ENCODE data around the gene FBN1.

The FBN1 gene

GRCh38 chr15:48393645-48394506, 251.6 kb downstream of the FBN1 start:
- no peaks in the 10 kb centered on the region for H3K4me1 ChIP-seq (ENCODE audit: low read length)
- no peaks in the 10 kb centered on the region for H3K27me3 ChIP-seq (replicated peaks; ENCODE audit: insufficient read depth, low read length)
- no peak overlapping the region for H3K27ac ChIP-seq (ENCODE audit: low read length)
- no peaks in the 10 kb centered on the region for H3K79me2 ChIP-seq (ENCODE audit: low read length)
- no peaks in the 10 kb centered on the region for H3F3A ChIP-seq (ENCODE audit: insufficient read depth, low read length)
- no peaks in the 10 kb centered on the region for H4K20me1 ChIP-seq (ENCODE audit: insufficient read depth, low read length)
- DNase-seq = no peak
- H3K9me2 ChIP-seq (replicated peaks; ENCODE audit: insufficient read depth, low read length) = no peaks in the 10 kb centered on the region
- H3K9me3 ChIP-seq (replicated peaks; ENCODE audit: insufficient read depth, low read length) = no peaks in the 10 kb centered on the region
- no peak overlapping the region for H2AFZ ChIP-seq (ENCODE audit: low read length)
- H3K9ac ChIP-seq (ENCODE audit: low read length) = no peak overlapping the region
- H3K4me2 ChIP-seq (ENCODE audit: low read depth, low read length) = no peak overlapping the region
- no peak overlapping the region for H3K4me3 ChIP-seq (ENCODE audit: low read length)
- H3K36me3 ChIP-seq (replicated peaks; ENCODE audit: insufficient read depth, low read length) = no peaks in the 10 kb centered on the region
- no peak for TF ChIP-seq EZH2phosphoT487 (IDR thresholded peaks at IDR 0.05; ENCODE audit: low read length)
- no peak for TF ChIP-seq CTCF (IDR thresholded peaks at IDR 0.05; ENCODE audit: low read length)
- no peak for TF ChIP-seq EZH2 (optimal IDR thresholded peaks at IDR 0.05; ENCODE audit: low read depth, low read length)

DNA sequence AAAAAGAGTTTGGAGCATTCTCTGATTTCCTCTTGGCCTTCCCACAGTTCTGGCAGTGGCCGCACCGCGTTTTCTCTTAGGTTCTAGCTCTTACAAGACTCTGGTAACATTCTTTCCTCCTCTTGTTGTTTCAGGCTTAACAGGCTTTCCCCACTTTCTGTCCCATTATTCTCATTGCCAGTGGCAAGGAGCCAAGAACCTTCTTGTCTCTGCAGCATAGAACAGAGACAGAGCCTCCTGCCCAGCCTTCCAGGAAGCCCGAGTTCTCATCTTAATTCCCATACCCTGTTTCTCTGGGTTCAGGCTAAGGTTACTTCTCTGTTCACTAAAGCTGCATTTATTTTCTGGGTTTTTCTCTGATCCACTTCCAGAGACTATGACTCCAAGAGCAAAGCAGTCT, 253.2 kb downstream of the FBN1 start:
- Histone ChIP-seq H3K27me3 (replicated peaks; ENCODE audit: insufficient read depth, low read length) (no peaks in the 10 kb centered on the region), H3K4me3 (ENCODE audit: low read length) (no peak overlapping the region), H3K9ac (ENCODE audit: low read length) (no peak overlapping the region), H3K4me1 (ENCODE audit: low read length) (no peaks in the 10 kb centered on the region), H3K4me2 (ENCODE audit: low read depth, low read length) (no peak overlapping the region), H4K20me1 (ENCODE audit: insufficient read depth, low read length) (no peaks in the 10 kb centered on the region), H3K9me2 (replicated peaks; ENCODE audit: insufficient read depth, low read length) (no peaks in the 10 kb centered on the region), H3K9me3 (replicated peaks; ENCODE audit: insufficient read depth, low read length) (no peaks in the 10 kb centered on the region), H3K27ac (ENCODE audit: low read length) (no peak overlapping the region), H3K36me3 (replicated peaks; ENCODE audit: insufficient read depth, low read length) (no peaks in the 10 kb centered on the region), H2AFZ (ENCODE audit: low read length) (no peak overlapping the region), H3F3A (ENCODE audit: insufficient read depth, low read length) (no peaks in the 10 kb centered on the region), H3K79me2 (ENCODE audit: low read length) (no peaks in the 10 kb centered on the region)
- no peak for DNase-seq
- TF ChIP-seq EZH2 (optimal IDR thresholded peaks at IDR 0.05; ENCODE audit: low read depth, low read length) (no peak), EZH2phosphoT487 (IDR thresholded peaks at IDR 0.05; ENCODE audit: low read length) (no peak), CTCF (IDR thresholded peaks at IDR 0.05; ENCODE audit: low read length) (no peak)

GRCh38 chr15:48391950-48392349, 253.6 kb downstream of the FBN1 start:
- no peak overlapping the region for H3K27ac ChIP-seq (ENCODE audit: low read length)
- H2AFZ ChIP-seq (ENCODE audit: low read length) = no peak overlapping the region
- H3K9ac ChIP-seq (ENCODE audit: low read length) = no peak overlapping the region

More at GRCh38 chr15:48391950-48392349, 253.6 kb downstream of the FBN1 start:
- Histone ChIP-seq H3K9me3 (replicated peaks; ENCODE audit: insufficient read depth, low read length) (no peaks in the 10 kb centered on the region), H3K27me3 (replicated peaks; ENCODE audit: insufficient read depth, low read length) (no peaks in the 10 kb centered on the region), H4K20me1 (ENCODE audit: insufficient read depth, low read length) (no peaks in the 10 kb centered on the region), H3K4me1 (ENCODE audit: low read length) (no peaks in the 10 kb centered on the region), H3K79me2 (ENCODE audit: low read length) (no peaks in the 10 kb centered on the region), H3K9me2 (replicated peaks; ENCODE audit: insufficient read depth, low read length) (no peaks in the 10 kb centered on the region), H3K4me2 (ENCODE audit: low read depth, low read length) (no peak overlapping the region), H3F3A (ENCODE audit: insufficient read depth, low read length) (no peaks in the 10 kb centered on the region), H3K36me3 (replicated peaks; ENCODE audit: insufficient read depth, low read length) (no peaks in the 10 kb centered on the region), H3K4me3 (ENCODE audit: low read length) (no peak overlapping the region)
- no peak for TF ChIP-seq EZH2phosphoT487 (IDR thresholded peaks at IDR 0.05; ENCODE audit: low read length)
- no peak for TF ChIP-seq EZH2 (optimal IDR thresholded peaks at IDR 0.05; ENCODE audit: low read depth, low read length)
- no peak for TF ChIP-seq CTCF (IDR thresholded peaks at IDR 0.05; ENCODE audit: low read length)
- DNase-seq = no peak

Measured in MM.1S (cell line).